ENCODE results near the gene TNNI3K. TPM values are rescaled to one million over a fixed set of nuclear protein-coding genes. Genes with fewer than 3 reads are reported as not detected.

TNNI3K gene
- total and polyA plus RNA-seq, 9 of the 15 experiments (the other 6 are each of a cell fraction or from before 2014, with no cell fraction given), result 0.21 to 0.53 (median 0.32) TPM; not detected in 5

DNA sequence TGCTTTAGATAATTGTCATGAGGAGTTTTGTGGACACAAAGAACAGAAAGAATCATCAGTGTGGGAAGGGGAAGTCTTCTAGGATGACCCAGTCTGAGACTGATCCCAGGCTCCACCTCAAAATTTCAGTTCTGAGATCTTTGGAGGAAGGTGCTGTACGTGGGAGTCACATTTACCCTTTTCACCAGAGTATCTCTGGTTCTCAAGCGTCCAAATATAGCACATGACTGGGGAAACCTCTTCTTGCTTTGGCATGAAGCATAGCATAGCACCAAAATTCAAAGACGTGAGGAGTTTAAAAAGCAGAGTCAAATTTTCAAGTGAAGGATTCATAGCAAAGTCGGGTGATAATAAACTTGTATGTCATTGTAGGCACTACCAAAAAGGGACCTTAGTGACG is 180.7 kb downstream of the TNNI3K start:
- no peak overlapping the region for H3K9ac ChIP-seq (ENCODE audit: insufficient read depth in 1 of 2, low read depth in 2 of 2, low read length in 2 of 2)
- FAIRE-seq (no peak), DNase-seq (ENCODE audit: extremely low read depth in 1 of 4, low spot score in 3 of 4) (no peak), ATAC-seq (no peak)
- no peaks in the 10 kb centered on the region for H3K27me3 ChIP-seq (ENCODE audit: control insufficient read depth in 2 of 2, insufficient read depth in 2 of 2, low read length in 2 of 2)
- no peaks in the 10 kb centered on the region for H3K4me1 ChIP-seq (replicated peaks in 1 of 2; ENCODE audit: control insufficient read depth in 2 of 2, insufficient read depth in 2 of 2, low read length in 2 of 2)
- H3K4me3 ChIP-seq, result no peak overlapping the region
- in situ Hi-C loops (cut with MboI), result no loop called here
- no peak overlapping the region for H3K27ac ChIP-seq (ENCODE audit: extremely low read depth, low read depth, low read length)
- CTCF ChIA-PET (ENCODE audit: low intra/inter-chr PET ratio), result no interaction called here
- H3K79me2 ChIP-seq (ENCODE audit: control insufficient read depth, insufficient read depth, low read length), result no peaks in the 10 kb centered on the region
- H3K9me1 ChIP-seq (ENCODE audit: control insufficient read depth, insufficient read depth, low read length), result no peaks in the 10 kb centered on the region
- intact Hi-C loops (cut with micrococcal nuclease), result no loop called here
- H4K20me1 ChIP-seq (replicated peaks; ENCODE audit: control insufficient read depth, insufficient read depth, low read length), result no peaks in the 10 kb centered on the region
- no TSS peak for BruUV-seq (replicated peaks)
- WGBS (ENCODE audit: insufficient coverage, low coverage, missing lambda C conversion rate), result 4% methylated on average over 5 of the region's 5 CpGs
- no peaks in the 10 kb centered on the region for H3K9me3 ChIP-seq (replicated peaks; ENCODE audit: control insufficient read depth, insufficient read depth, low read depth, low read length)
- H3K4me2 ChIP-seq (ENCODE audit: insufficient read depth, low read length), result no peak overlapping the region
- POLR2A ChIA-PET, result no interaction called here
- H2AFZ ChIP-seq (ENCODE audit: low read depth, low read length), result no peak overlapping the region
- no peaks in the 10 kb centered on the region for H3K36me3 ChIP-seq (ENCODE audit: control insufficient read depth, insufficient read depth, low read length)
- TF ChIP-seq, protein P1, sequence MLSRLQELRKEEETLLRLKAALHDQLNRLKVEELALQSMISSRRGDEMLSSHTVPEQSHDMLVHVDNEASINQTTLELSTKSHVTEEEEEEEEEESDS (CRISPR knock-in tag; IDR thresholded peaks at IDR 0.05), result no peak
- TF ChIP-seq YY1 (IDR thresholded peaks at IDR 0.05; ENCODE audit: borderline replicate concordance in 1 of 3, control insufficient read depth in 1 of 3, extremely low read depth in 1 of 3, insufficient read depth in 3 of 3, insufficient read length in 1 of 3, insufficient replicate concordance in 2 of 3, low read depth in 1 of 3, low read length in 2 of 3), result no peak
- TF ChIP-seq THRB (CRISPR knock-in tag; conservative IDR thresholded peaks at IDR 0.05), result no peak
- no peak for TF ChIP-seq SRSF9 (IDR thresholded peaks at IDR 0.05; ENCODE audit: borderline replicate concordance, low read depth, low read length)
- no peak for TF ChIP-seq ZBTB11 (CRISPR knock-in tag; IDR thresholded peaks at IDR 0.05)
- TF ChIP-seq EHMT2 (IDR thresholded peaks at IDR 0.05), result no peak
- TF ChIP-seq NR1H2 (CRISPR knock-in tag; IDR thresholded peaks at IDR 0.05), result no peak
- no peak for TF ChIP-seq RAD21 (CRISPR knock-in tag; conservative IDR thresholded peaks at IDR 0.05 in 1 of 2, IDR thresholded peaks at IDR 0.05 in 1 of 2)
- no peak for TF ChIP-seq STAT5A (IDR thresholded peaks at IDR 0.05; ENCODE audit: borderline replicate concordance, low read length)
- TF ChIP-seq ZNF174 (CRISPR knock-in tag; IDR thresholded peaks at IDR 0.05), result no peak
- TF ChIP-seq ZNF551 (CRISPR knock-in tag; IDR thresholded peaks at IDR 0.05), result no peak
- TF ChIP-seq RBM39 (optimal IDR thresholded peaks at IDR 0.05; ENCODE audit: low read depth, low read length), result no peak

Data from K562 (cell line).